ENCODE measurements around the gene KIF5C. TPM values are rescaled to one million over a fixed set of nuclear protein-coding genes. Genes with fewer than 3 reads are reported as not detected.

The KIF5C gene
- total and polyA plus RNA-seq, 2 of the 13 experiments (the other 11 are each of a cell fraction or from before 2014, with no cell fraction given) = 0.15 to 0.20 TPM

GRCh38 chr2:149017116-149017985, 142.3 kb downstream of the KIF5C start (continued):
- no peak for TF ChIP-seq HIC2 (CRISPR knock-in tag; IDR thresholded peaks at IDR 0.05; ENCODE audit: low read depth)
- 0 out of 2 replicates have a peak, but pooled peaks have one; percentile 22 for TF ChIP-seq ZKSCAN1 (IDR thresholded peaks at IDR 0.05; ENCODE audit: low read length)
- TF ChIP-seq ZNF431 (CRISPR knock-in tag; IDR thresholded peaks at IDR 0.05; ENCODE audit: borderline replicate concordance, low read depth) = no peak
- TF ChIP-seq HNF4G (IDR thresholded peaks at IDR 0.05; ENCODE audit: borderline replicate concordance, low read depth, low read length) = no peak
- TF ChIP-seq HNF4G (CRISPR knock-in tag; IDR thresholded peaks at IDR 0.05; ENCODE audit: borderline replicate concordance, low read depth) = no peak
- 0 out of 2 replicates have a peak, but pooled peaks have one; percentile 27 for TF ChIP-seq ERF (CRISPR knock-in tag; IDR thresholded peaks at IDR 0.05)
- TF ChIP-seq EEA1 (CRISPR knock-in tag; IDR thresholded peaks at IDR 0.05; ENCODE audit: borderline replicate concordance) = no peak
- TF ChIP-seq DRAP1 (CRISPR knock-in tag; IDR thresholded peaks at IDR 0.05) = no peak
- no peak for TF ChIP-seq ZBTB14 (CRISPR knock-in tag; IDR thresholded peaks at IDR 0.05)
- peak; percentile 94 for TF ChIP-seq SMC3 (IDR thresholded peaks at IDR 0.05; ENCODE audit: low read length)
- no peak for TF ChIP-seq ZNF235 (CRISPR knock-in tag; IDR thresholded peaks at IDR 0.05; ENCODE audit: borderline replicate concordance)
- no peak for TF ChIP-seq ZNF530 (CRISPR knock-in tag; IDR thresholded peaks at IDR 0.05; ENCODE audit: low read depth)
- TF ChIP-seq SP5 (CRISPR knock-in tag; IDR thresholded peaks at IDR 0.05; ENCODE audit: borderline replicate concordance, low read depth) = no peak
- 0 out of 2 replicates have a peak, but pooled peaks have one; percentile 20 for TF ChIP-seq KDM2A (CRISPR knock-in tag; IDR thresholded peaks at IDR 0.05; ENCODE audit: borderline replicate concordance, low read depth)
- no peak for TF ChIP-seq ARNT (IDR thresholded peaks at IDR 0.05)
- TF ChIP-seq ADNP (CRISPR knock-in tag; IDR thresholded peaks at IDR 0.05) = no peak
- TF ChIP-seq SETDB1 (CRISPR knock-in tag; IDR thresholded peaks at IDR 0.05; ENCODE audit: borderline replicate concordance) = no peak
- TF ChIP-seq KDM6A (CRISPR knock-in tag; IDR thresholded peaks at IDR 0.05; ENCODE audit: low read depth) = no peak
- no peak for TF ChIP-seq TGIF2 (CRISPR knock-in tag; IDR thresholded peaks at IDR 0.05)
- 0 out of 2 replicates have a peak, but pooled peaks have one; percentile 32 for TF ChIP-seq ELF3 (CRISPR knock-in tag; IDR thresholded peaks at IDR 0.05)
- peak; percentile 25 for TF ChIP-seq TEAD3 (CRISPR knock-in tag; optimal IDR thresholded peaks at IDR 0.05; ENCODE audit: borderline replicate concordance)
- no peak; a peak in 1 of 4 replicates for TF ChIP-seq KLF16 (CRISPR knock-in tag; IDR thresholded peaks at IDR 0.05)
- no peak for TF ChIP-seq SIN3A (IDR thresholded peaks at IDR 0.05; ENCODE audit: borderline replicate concordance, low read depth, low read length)
- 0 out of 2 replicates have a peak, but pooled peaks have one; percentile 41 for TF ChIP-seq TSC22D2 (CRISPR knock-in tag; IDR thresholded peaks at IDR 0.05; ENCODE audit: borderline replicate concordance)
- no peak for TF ChIP-seq TP53 (CRISPR knock-in tag; conservative IDR thresholded peaks at IDR 0.05)
- TF ChIP-seq ZNF274 (CRISPR knock-in tag; IDR thresholded peaks at IDR 0.05) = no peak
